ENCODE measurements around the gene ARHGAP32.

Gene ARHGAP32

DNA sequence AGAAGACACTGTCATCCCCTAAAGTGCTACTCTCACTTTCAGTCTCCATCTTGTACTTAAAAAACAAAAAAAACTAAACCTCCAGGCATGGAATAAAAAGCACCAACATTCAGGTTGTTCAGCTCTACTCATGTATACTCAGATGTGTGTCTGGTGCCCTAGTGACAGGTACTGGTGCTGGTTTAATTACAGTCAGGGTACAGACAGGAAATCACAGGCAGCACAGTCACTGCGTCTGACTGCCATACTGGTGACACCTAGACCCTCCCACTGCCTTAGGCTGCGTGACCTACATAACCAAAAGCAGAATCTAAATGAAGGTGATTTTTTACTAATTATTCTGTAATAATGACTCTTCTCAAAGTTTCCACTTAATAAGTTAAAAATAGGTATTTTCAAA lies at the start of gene ARHGAP32:
ARHGAP32 (minus strand) TSS at position 176 of the 400 bp plus-strand sequence; CDS start at position 49, 127 bp downstream.
- DNase-seq = no peak

DNA sequence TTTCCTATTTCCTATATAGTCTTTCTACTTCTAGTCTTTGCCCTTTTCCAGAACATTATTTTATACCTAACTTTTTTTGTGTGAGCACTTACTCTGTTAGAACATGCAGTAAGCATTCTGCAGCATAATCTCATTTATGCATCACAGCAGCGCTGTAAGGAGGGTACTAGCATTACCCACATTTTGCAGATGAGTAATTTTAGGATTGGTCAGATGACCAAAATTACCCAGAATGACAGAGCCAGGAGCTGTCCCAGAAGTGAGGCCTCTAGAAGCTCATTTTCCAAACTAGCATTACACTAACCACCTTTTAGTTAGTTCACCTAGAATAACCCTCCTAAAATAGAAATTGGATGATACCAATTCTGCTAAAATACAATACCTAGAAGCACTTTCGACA lies 47.1 kb upstream of the ARHGAP32 start:
- no peak for DNase-seq

GRCh38 chr11:129237880-129238638 lies 45.9 kb upstream of the ARHGAP32 start:
- no peak for DNase-seq

GRCh38 chr11:129237456-129237855 lies 45.3 kb upstream of the ARHGAP32 start:
- DNase-seq = no peak

- DNase-seq = no peak
Measured at GRCh38 chr11:129236850-129237249, 44.7 kb upstream of the ARHGAP32 start.

- no peak for DNase-seq
Measured at GRCh38 chr11:129234978-129235377, 42.9 kb upstream of the ARHGAP32 start.

- DNase-seq = no peak
Measured at GRCh38 chr11:129230006-129230405, 37.9 kb upstream of the ARHGAP32 start.

GRCh38 chr11:129226207-129226798 lies 34.2 kb upstream of the ARHGAP32 start:
- DNase-seq = no peak

- DNase-seq = no peak
Measured at GRCh38 chr11:129225190-129225589, 33.1 kb upstream of the ARHGAP32 start.

DNA sequence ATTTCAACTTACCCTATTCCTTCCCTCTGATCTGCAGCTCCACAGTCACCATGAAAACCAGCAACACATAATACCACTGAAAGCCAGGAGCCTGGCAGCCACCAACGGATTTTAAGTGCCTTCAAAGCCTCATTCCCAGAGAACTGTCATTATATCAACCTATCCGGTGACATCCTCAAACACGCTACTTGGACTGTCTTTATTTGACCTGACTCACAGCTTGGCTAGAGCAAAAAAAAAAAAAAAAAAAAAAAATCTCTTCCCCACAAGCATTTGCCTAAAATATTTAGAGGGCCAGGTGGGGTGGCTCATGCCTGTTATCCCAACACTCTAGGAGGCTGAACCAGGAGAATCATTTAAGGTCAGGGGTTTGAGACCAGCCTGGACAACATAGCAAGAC lies 32.4 kb upstream of the ARHGAP32 start:
- DNase-seq = peak; percentile 29

GRCh38 chr11:129223701-129224149 lies 31.6 kb upstream of the ARHGAP32 start:
- peak; percentile 36 for DNase-seq

DNA sequence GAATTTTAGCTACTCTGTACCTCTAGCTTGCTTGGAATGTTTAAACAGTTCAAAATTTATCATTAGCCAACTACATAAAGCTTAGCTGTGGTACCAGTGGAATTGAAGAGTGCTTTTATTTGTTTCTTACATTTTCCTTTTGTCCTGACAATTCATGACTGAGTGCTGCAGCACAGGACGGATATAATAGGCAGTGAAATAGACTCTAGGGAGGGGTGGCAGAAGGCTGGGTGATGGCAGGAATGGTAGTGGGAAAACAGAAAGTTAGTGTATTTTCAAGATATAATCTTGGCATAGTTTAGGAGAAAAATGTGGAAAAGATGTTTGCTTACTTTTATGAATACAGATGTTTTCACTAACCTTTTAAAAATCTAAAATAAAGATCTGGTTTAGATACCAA lies 31.1 kb upstream of the ARHGAP32 start:
- no peak for DNase-seq

DNA sequence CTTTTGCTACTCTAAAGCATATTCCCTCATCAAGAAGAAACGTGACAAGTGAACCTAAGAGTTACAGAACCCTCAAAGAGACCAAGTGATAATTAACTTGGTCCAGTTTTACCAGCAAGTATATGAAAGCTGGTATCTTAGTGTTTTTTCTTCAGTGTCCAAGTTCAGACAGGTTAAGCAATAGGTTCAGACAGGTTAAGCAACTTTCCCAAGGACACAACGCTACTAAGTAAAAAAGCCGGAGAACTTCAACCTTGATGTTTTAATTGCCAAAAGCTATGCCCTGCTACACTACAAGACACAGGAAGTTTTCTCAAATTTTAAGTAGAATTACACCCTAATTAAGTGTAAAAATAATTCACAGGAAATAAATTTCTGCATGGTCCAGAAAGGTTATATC lies 30.0 kb upstream of the ARHGAP32 start:
- DNase-seq = no peak

- DNase-seq = no peak
Measured at GRCh38 chr11:129215506-129216245, 23.6 kb upstream of the ARHGAP32 start.

- no peak for DNase-seq
Measured at GRCh38 chr11:129214710-129215295, 22.7 kb upstream of the ARHGAP32 start.

DNA sequence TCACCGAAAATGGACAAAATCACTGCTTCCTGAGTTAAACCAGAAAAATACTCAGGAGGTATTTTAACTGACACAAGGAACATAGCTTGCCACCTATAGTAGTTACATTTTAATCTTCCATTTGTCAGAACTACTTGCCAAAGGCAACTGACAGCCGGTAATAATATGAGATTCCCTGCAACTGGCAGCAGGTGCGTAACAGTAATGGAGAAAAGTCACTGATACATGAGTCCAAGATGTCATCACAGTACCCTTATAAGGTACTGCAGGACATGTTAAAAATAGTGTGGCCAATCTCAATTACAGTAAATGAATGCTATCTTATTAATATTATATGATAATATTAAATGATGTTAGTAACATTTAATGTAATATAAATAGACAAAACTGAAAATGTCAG lies 21.1 kb upstream of the ARHGAP32 start:
- DNase-seq = no peak

DNA sequence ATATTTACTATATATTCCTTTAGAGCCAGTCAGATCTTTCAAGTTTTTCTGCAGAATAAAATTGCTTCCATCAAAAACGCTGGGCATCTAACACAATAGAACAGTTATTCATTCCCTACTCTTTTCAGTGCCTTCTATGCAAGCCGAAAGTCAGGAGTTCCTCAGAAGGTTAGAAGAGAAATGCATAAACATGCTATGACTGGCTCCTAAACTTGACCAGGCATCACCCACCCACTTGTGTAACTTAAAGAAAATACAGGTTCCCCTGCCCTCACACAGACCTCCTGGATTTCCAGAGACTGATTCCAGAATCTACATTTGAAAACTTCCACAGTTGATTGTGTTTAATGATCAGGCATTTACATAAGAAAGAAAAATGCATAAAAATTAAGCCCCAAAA lies 19.3 kb upstream of the ARHGAP32 start:
- no peak for DNase-seq

- no peak for DNase-seq
Measured at GRCh38 chr11:129210831-129211181, 18.7 kb upstream of the ARHGAP32 start.

DNA sequence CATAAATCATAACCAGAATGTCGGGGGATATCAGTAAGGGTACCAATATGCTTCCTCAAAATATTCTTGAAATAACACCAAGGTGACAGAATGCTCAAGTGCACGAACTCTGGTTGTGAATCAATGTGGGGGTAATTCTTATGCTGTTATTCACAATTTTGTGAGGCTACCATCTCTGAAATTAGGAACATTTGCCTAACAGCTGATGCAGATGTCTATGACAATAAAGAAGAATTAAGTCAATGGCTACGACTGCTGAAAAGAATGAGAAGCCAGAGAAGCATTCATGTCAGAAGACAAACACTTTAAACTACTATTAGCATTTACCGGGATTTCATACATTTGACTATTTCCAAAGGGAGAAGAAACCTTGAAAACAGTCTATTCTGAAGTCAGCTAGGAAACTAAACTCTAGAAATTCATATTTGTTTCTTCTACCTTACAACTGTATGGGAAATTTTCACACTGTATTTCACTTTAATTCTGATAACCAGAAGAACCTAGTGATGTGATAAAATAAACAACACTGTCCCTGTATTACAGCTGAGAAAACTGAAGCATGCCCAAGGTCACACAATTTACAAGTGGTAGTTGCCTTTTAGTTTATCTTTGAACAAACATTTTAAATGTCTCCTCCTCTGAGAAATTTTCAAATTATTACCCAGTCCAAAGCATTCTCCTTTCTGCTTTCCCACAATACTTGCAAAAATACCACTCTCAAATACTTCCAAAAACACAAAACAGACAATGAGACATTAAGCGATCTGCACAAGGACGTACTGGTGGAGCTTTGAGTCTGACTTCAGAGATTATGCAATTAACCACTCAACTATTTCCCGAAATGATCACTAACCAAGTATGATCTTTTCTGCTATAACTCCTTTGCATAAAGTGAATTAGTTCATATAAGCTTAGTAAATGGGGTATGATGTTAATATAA lies 18.0 kb upstream of the ARHGAP32 start:
- no peak for DNase-seq

DNA sequence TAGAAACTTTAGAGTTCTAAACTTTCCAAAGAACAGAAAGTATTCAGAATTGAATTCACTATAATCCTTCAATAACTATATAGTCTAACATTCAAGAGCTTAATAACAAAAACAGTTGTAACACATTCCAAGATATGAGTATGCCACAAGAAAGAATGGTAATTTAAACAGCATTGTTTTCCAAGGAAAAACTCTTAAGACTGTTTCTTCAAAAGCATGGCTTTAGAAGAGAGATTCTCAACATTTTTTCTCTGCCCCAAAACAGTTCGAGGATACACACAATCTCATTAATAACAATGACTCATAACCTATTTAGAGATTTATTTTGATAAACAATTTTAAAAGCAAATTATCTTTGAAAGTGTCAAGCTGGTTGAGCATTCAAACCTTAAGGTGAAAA lies 16.7 kb upstream of the ARHGAP32 start:
- no peak for DNase-seq

GRCh38 chr11:129204150-129204838 lies 12.2 kb upstream of the ARHGAP32 start:
- DNase-seq = no peak

GRCh38 chr11:129202646-129203045 lies 10.5 kb upstream of the ARHGAP32 start:
- no peak for DNase-seq
